ENCODE results near the gene FBXL17.

- TF ChIP-seq E2F1 (CRISPR knock-in tag; IDR thresholded peaks at IDR 0.05) (no peak), TCF7L2 (IDR thresholded peaks at IDR 0.05; ENCODE audit: low read depth, low read length) (no peak), FOXP4 (CRISPR knock-in tag; IDR thresholded peaks at IDR 0.05; ENCODE audit: borderline replicate concordance) (no peak), CBX5 (IDR thresholded peaks at IDR 0.05; ENCODE audit: borderline replicate concordance, low read depth) (no peak), HNRNPLL (IDR thresholded peaks at IDR 0.05; ENCODE audit: low read depth, low read length, poor library complexity, severe bottlenecking) (no peak), CTCF (IDR thresholded peaks at IDR 0.05 in 2 of 3, conservative IDR thresholded peaks at IDR 0.05 in 1 of 3; ENCODE audit: insufficient read depth in 2 of 3, low read depth in 1 of 3, low read length in 3 of 3) (no peak), ATF6 (CRISPR knock-in tag; IDR thresholded peaks at IDR 0.05) (no peak), MXI1 (IDR thresholded peaks at IDR 0.05; ENCODE audit: low read depth, low read length) (no peak), GABPA (tag; conservative IDR thresholded peaks at IDR 0.05; ENCODE audit: low read depth) (no peak), CHCHD3 (CRISPR knock-in tag; IDR thresholded peaks at IDR 0.05) (no peak), BHLHE40 (IDR thresholded peaks at IDR 0.05; ENCODE audit: low read length) (no peak), KLF13 (tag; IDR thresholded peaks at IDR 0.05; ENCODE audit: borderline replicate concordance, low read depth) (no peak)
Observed at GRCh38 chr5:108340131-108340530, 41.8 kb downstream of the FBXL17 start.

All from K562 (cell line).